GM23248 (cell line): ENCODE measurements around the gene ADAMTS6.

ENCODE experiments used
- EZH2 ChIP-seq: fragments of 200-600 bp; sonication (generic); IDR thresholded peaks from 2 replicates; pipeline ENCODE4 v1.6.1; 2018; ENCODE audit warnings: antibody characterized with exemption, mild to moderate bottlenecking; ENCODE audit not compliant: insufficient read depth, poor library complexity, severe bottlenecking
- EZH2phosphoT487 ChIP-seq: fragments of 200-600 bp; sonication (generic); IDR thresholded peaks from 2 replicates; pipeline ENCODE4 v1.6.1; 2018; ENCODE audit warnings: antibody characterized with exemption, moderate library complexity, mild to moderate bottlenecking, low read depth; ENCODE audit not compliant: insufficient read depth

GRCh38 chr5:65481171-65481581 is 544 bp downstream of the ADAMTS6 start:
- no peak for TF ChIP-seq EZH2phosphoT487
- TF ChIP-seq EZH2, result no peak
